Activated B cell treated with CpG ODN at 0.5 μM for 24 hours (primary cell): ENCODE results near the gene DSCAM. TPM values are rescaled to one million over a fixed set of nuclear protein-coding genes. Genes with fewer than 3 reads are reported as not detected.
"Not testable (repeated sequence)": the region's sequence is repeated elsewhere in the genome, so short reads cannot be mapped to it uniquely, and the experiment has no call there.

Source experiments
- ATAC-seq: fragments of 200-7000 bp; cut with Tn5 transposase; one replicate; pipeline ENCODE4 v1.10.0; 2021; ENCODE audit warnings: low read depth, mild to moderate bottlenecking, moderate library complexity
- CTCF ChIA-PET: fragments of 350-600 bp; sonication (Branson Sonifier 250); formaldehyde crosslinking; loops from one replicate; lab custom pipeline; 2021; ENCODE audit warnings: antibody characterized with exemption; lab: Charles Lee
- POLR2A ChIA-PET: fragments of 350-600 bp; sonication (Branson Sonifier 250); formaldehyde crosslinking; loops from one replicate; lab custom pipeline; 2021; ENCODE audit warnings: antibody characterized with exemption; lab: Charles Lee
- DNase-seq: peaks from one replicate; pipeline ENCODE4 v3.0.0; 2022
- H3K27ac Mint-ChIP-seq: one replicate; pipeline ENCODE4 v1.8.0; 2020; ENCODE audit warnings: mixed read lengths
- H3K27me3 Mint-ChIP-seq: one replicate; pipeline ENCODE4 v1.8.0; 2021; ENCODE audit warnings: mixed read lengths
- H3K36me3 Mint-ChIP-seq: one replicate; pipeline ENCODE4 v1.8.0; 2021; ENCODE audit warnings: low read depth, mixed read lengths
- H3K4me1 Mint-ChIP-seq: one replicate; pipeline ENCODE4 v1.8.0; 2021; ENCODE audit warnings: mixed read lengths
- H3K4me3 Mint-ChIP-seq: one replicate; pipeline ENCODE4 v1.8.0; 2020; ENCODE audit warnings: mild to moderate bottlenecking, mixed read lengths
- H3K9me3 Mint-ChIP-seq: one replicate; pipeline ENCODE4 v1.8.0; 2020; ENCODE audit warnings: mixed read lengths
- CTCF ChIP-seq: fragments of 200-600 bp; IDR thresholded peaks from one replicate; pipeline ENCODE4 v1.8.0; 2022; ENCODE audit warnings: antibody characterized with exemption, mild to moderate bottlenecking
- intact Hi-C: fragments of 100-400 bp; cut with micrococcal nuclease; formaldehyde crosslinking; loops from one replicate; pipeline ENCODE4 v1.15.1; 2024
- total RNA-seq: library from RNA; stranded (reverse); gene quantifications from 2 replicates; pipeline ENCODE4 v1.2.3, GENCODE V29; 2022

The DSCAM gene
- total RNA-seq, 1 donor from 2014 or later = not detected

- H3K27ac Mint-ChIP-seq = no peak overlapping the region
Measured at GRCh38 chr21:40187946-40188654, 658.9 kb downstream of the DSCAM start.

GRCh38 chr21:40187244-40187643 lies 659.7 kb downstream of the DSCAM start:
- H3K4me1 Mint-ChIP-seq = no peaks in the 10 kb centered on the region
- ChIA-PET POLR2A (no interaction called here), CTCF (no interaction called here)
- ATAC-seq = no peak
- no peak overlapping the region for H3K27ac Mint-ChIP-seq
- DNase-seq = no peak
- H3K36me3 Mint-ChIP-seq = no peaks in the 10 kb centered on the region
- peaks cover 6% of the 10 kb centered on the region for H3K9me3 Mint-ChIP-seq
- H3K27me3 Mint-ChIP-seq = no peaks in the 10 kb centered on the region
- H3K4me3 Mint-ChIP-seq = no peak overlapping the region
- intact Hi-C loops = no loop called here
- TF ChIP-seq CTCF = no peak

More at GRCh38 chr21:40187946-40188654, 658.9 kb downstream of the DSCAM start:
- POLR2A ChIA-PET = no interaction called here
- CTCF ChIA-PET = no interaction called here
- Mint-ChIP-seq H3K36me3 (no peaks in the 10 kb centered on the region), H3K4me1 (no peaks in the 10 kb centered on the region), H3K9me3 (peaks cover 6% of the 10 kb centered on the region), H3K4me3 (no peak overlapping the region), H3K27me3 (no peaks in the 10 kb centered on the region)
- intact Hi-C loops = no loop called here
- DNase-seq (no peak), ATAC-seq (no peak)
- TF ChIP-seq CTCF = no peak

- Mint-ChIP-seq H3K9me3 (peaks cover 5% of the 10 kb centered on the region), H3K4me1 (no peaks in the 10 kb centered on the region), H3K27me3 (no peaks in the 10 kb centered on the region), H3K27ac (no peak overlapping the region), H3K4me3 (no peak overlapping the region), H3K36me3 (no peaks in the 10 kb centered on the region)
- CTCF ChIA-PET = no interaction called here
- ATAC-seq (no peak), DNase-seq (no peak)
- intact Hi-C loops = no loop called here
- no peak for TF ChIP-seq CTCF
- POLR2A ChIA-PET = no interaction called here
Measured at GRCh38 chr21:40186045-40186444, 660.9 kb downstream of the DSCAM start.

- intact Hi-C loops = no loop called here
- Mint-ChIP-seq H3K27ac (no peak overlapping the region), H3K27me3 (no peaks in the 10 kb centered on the region), H3K36me3 (no peaks in the 10 kb centered on the region), H3K9me3 (peaks cover 5% of the 10 kb centered on the region), H3K4me1 (no peaks in the 10 kb centered on the region), H3K4me3 (no peak overlapping the region)
- ATAC-seq (no peak), DNase-seq (no peak)
- TF ChIP-seq CTCF = no peak
- ChIA-PET CTCF (no interaction called here), POLR2A (no interaction called here)
Measured at GRCh38 chr21:40185208-40185607, 661.8 kb downstream of the DSCAM start.

- H3K36me3 Mint-ChIP-seq, H3K4me1 Mint-ChIP-seq, H3K9me3 Mint-ChIP-seq, POLR2A ChIA-PET, H3K27ac Mint-ChIP-seq, H3K4me3 Mint-ChIP-seq, CTCF ChIA-PET, intact Hi-C loops, ATAC-seq, DNase-seq, H3K27me3 Mint-ChIP-seq: not testable (repeated sequence)
Measured at GRCh38 chr21:40182491-40182890, 664.5 kb downstream of the DSCAM start.

- POLR2A ChIA-PET = no interaction called here
Measured at GRCh38 chr21:40179166-40179565, 667.8 kb downstream of the DSCAM start.

More at GRCh38 chr21:40179166-40179565, 667.8 kb downstream of the DSCAM start:
- H3K27me3 Mint-ChIP-seq = no peaks in the 10 kb centered on the region
- H3K27ac Mint-ChIP-seq = no peak overlapping the region
- peaks cover 2% of the 10 kb centered on the region for H3K9me3 Mint-ChIP-seq
- ATAC-seq = no peak
- no peak for DNase-seq
- H3K4me1 Mint-ChIP-seq = no peaks in the 10 kb centered on the region
- H3K4me3 Mint-ChIP-seq = no peak overlapping the region
- intact Hi-C loops = no loop called here
- H3K36me3 Mint-ChIP-seq = no peaks in the 10 kb centered on the region
- CTCF ChIA-PET = no interaction called here
- no peak for TF ChIP-seq CTCF
